ENCODE results near the gene KCTD10. TPM values are rescaled to one million over a fixed set of nuclear protein-coding genes. Genes with fewer than 3 reads are reported as not detected.

KCTD10 gene
- total RNA-seq, 1 experiment from 2014 or later: 55.2 TPM

DNA sequence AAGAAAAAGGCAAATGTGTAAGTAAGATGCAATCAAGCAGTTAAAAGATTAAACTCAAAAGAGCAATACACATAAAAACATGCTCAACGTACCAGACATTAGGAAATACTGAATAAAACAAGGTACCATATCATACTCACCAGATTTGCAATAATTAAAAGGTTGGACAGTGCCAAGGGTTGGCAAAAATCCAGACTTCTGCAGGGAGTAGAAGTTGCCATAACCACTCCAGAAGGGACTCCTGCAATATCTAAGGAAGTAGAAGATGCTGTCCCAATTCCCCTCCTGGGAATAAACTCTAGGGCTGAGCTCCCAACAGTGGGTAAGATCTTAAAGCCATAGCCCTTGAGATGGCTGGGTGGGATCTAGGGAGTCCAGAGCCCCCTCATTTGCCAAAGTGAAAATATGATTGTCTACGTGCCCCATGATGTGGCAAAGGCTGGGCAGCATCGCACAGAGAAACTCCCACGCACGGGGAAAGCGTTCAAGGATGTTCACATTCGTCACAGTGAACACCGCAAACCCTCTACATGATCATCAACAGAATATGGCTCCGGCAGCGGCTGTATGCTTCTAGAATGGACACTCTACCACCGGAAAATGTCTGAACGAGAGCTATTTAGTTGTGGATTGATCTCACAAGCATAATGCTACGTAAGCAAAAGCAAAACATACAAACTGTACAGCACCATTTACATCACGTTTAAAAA lies 12.3 kb downstream of the KCTD10 start:
- ChIA-PET CTCF (no interaction called here), POLR2A (no interaction called here)
- H3K27ac ChIP-seq (ENCODE audit: low read length): peak overlapping the region; percentile 87; the same call in 1 of the 2 replicates
- BruUV-seq (replicated peaks): no TSS peak
- intact Hi-C loops (cut with micrococcal nuclease; ENCODE audit: unreplicated experiment) (no loop called here), in situ Hi-C loops (cut with HindIII; ENCODE audit: low pct_unique_long_range_greater_than_20kb, low sequenced_read_pairs) (no loop called here)
- no peaks in the 10 kb centered on the region for H3K27me3 ChIP-seq (ENCODE audit: control insufficient read depth, insufficient read depth, low read length)
- ATAC-seq: no peak
- peaks cover 37% of the 10 kb centered on the region for H3K4me1 ChIP-seq (ENCODE audit: control insufficient read depth, insufficient read depth, low read length)
- DNase-seq (ENCODE audit: low read depth, low spot score): no peak
- no peak for TF ChIP-seq SIN3A (IDR thresholded peaks at IDR 0.05; ENCODE audit: borderline replicate concordance, insufficient read depth, low read depth, low read length)
- no peak for TF ChIP-seq TCF7L2 (IDR thresholded peaks at IDR 0.05; ENCODE audit: low read depth, low read length)
- TF ChIP-seq, protein P1, sequence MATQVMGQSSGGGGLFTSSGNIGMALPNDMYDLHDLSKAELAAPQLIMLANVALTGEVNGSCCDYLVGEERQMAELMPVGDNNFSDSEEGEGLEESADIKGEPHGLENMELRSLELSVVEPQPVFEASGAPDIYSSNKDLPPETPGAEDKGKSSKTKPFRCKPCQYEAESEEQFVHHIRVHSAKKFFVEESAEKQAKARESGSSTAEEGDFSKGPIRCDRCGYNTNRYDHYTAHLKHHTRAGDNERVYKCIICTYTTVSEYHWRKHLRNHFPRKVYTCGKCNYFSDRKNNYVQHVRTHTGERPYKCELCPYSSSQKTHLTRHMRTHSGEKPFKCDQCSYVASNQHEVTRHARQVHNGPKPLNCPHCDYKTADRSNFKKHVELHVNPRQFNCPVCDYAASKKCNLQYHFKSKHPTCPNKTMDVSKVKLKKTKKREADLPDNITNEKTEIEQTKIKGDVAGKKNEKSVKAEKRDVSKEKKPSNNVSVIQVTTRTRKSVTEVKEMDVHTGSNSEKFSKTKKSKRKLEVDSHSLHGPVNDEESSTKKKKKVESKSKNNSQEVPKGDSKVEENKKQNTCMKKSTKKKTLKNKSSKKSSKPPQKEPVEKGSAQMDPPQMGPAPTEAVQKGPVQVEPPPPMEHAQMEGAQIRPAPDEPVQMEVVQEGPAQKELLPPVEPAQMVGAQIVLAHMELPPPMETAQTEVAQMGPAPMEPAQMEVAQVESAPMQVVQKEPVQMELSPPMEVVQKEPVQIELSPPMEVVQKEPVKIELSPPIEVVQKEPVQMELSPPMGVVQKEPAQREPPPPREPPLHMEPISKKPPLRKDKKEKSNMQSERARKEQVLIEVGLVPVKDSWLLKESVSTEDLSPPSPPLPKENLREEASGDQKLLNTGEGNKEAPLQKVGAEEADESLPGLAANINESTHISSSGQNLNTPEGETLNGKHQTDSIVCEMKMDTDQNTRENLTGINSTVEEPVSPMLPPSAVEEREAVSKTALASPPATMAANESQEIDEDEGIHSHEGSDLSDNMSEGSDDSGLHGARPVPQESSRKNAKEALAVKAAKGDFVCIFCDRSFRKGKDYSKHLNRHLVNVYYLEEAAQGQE (IDR thresholded peaks at IDR 0.05; ENCODE audit: insufficient read depth in 1 of 2, low read depth in 2 of 2, low read length in 1 of 2): no peak
- TF ChIP-seq POLR2AphosphoS5 (IDR thresholded peaks at IDR 0.05; ENCODE audit: low read depth, low read length): no peak
- TF ChIP-seq, protein P2, sequence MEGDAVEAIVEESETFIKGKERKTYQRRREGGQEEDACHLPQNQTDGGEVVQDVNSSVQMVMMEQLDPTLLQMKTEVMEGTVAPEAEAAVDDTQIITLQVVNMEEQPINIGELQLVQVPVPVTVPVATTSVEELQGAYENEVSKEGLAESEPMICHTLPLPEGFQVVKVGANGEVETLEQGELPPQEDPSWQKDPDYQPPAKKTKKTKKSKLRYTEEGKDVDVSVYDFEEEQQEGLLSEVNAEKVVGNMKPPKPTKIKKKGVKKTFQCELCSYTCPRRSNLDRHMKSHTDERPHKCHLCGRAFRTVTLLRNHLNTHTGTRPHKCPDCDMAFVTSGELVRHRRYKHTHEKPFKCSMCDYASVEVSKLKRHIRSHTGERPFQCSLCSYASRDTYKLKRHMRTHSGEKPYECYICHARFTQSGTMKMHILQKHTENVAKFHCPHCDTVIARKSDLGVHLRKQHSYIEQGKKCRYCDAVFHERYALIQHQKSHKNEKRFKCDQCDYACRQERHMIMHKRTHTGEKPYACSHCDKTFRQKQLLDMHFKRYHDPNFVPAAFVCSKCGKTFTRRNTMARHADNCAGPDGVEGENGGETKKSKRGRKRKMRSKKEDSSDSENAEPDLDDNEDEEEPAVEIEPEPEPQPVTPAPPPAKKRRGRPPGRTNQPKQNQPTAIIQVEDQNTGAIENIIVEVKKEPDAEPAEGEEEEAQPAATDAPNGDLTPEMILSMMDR (IDR thresholded peaks at IDR 0.05): no peak
- no peak overlapping the region for H3K4me3 ChIP-seq (ENCODE audit: low read depth in 2 of 2, low read length in 2 of 2)
- H3K36me3 ChIP-seq (ENCODE audit: control insufficient read depth, insufficient read depth, low read length): no peaks in the 10 kb centered on the region; the same call in none of the 2 replicates
- no peaks in the 10 kb centered on the region for H3K9me3 ChIP-seq (ENCODE audit: control insufficient read depth, insufficient read depth, low read depth, low read length)

DNA sequence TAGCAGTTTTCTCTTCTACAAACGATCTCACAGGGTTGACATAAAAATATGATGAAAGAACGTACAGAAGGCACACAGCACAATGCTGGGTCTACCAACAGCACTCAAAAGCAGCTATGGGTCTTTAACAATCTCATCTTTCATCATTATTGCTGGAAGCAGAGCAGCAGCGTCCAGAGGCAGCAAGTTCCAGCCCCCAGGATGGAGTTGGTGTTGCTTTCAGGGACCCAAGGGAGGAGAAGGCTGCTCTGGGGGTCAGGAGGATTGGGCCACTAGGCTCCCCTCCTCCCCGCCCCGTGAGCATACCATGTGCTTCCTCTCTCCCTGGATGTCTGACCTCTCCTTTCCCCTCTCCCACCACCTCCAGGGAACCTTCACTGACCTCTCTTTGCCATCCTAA lies 13.3 kb downstream of the KCTD10 start:
- no peaks in the 10 kb centered on the region for H3K9me3 ChIP-seq (ENCODE audit: control insufficient read depth, insufficient read depth, low read depth, low read length)
- ChIA-PET POLR2A (no interaction called here), CTCF (interaction anchor here (0.5 kb wide), 1 partner anchor 390 kb away, joined by 4 read pairs; no protein-coding TSS in a partner anchor)
- peaks cover 37% of the 10 kb centered on the region for H3K4me1 ChIP-seq (ENCODE audit: control insufficient read depth, insufficient read depth, low read length)
- intact Hi-C loops (cut with micrococcal nuclease; ENCODE audit: unreplicated experiment) (no loop called here), in situ Hi-C loops (cut with HindIII; ENCODE audit: low pct_unique_long_range_greater_than_20kb, low sequenced_read_pairs) (no loop called here)
- BruUV-seq (replicated peaks): no TSS peak
- no peak for DNase-seq (ENCODE audit: low read depth, low spot score)
- peak overlapping the region; percentile 87 for H3K27ac ChIP-seq (ENCODE audit: low read length)
- TF ChIP-seq TCF7L2 (IDR thresholded peaks at IDR 0.05; ENCODE audit: low read depth, low read length): no peak
- no peak for TF ChIP-seq SIN3A (IDR thresholded peaks at IDR 0.05; ENCODE audit: borderline replicate concordance, insufficient read depth, low read depth, low read length)
- TF ChIP-seq, protein P2 (IDR thresholded peaks at IDR 0.05): no peak
- TF ChIP-seq POLR2AphosphoS5 (IDR thresholded peaks at IDR 0.05; ENCODE audit: low read depth, low read length): no peak
- TF ChIP-seq, protein P1 (IDR thresholded peaks at IDR 0.05; ENCODE audit: insufficient read depth in 1 of 2, low read depth in 2 of 2, low read length in 1 of 2): no peak
- H3K4me3 ChIP-seq (ENCODE audit: low read depth in 2 of 2, low read length in 2 of 2): peak overlapping the region in 1 of 2 experiments; percentile 35; a peak in 2 of 4 replicates
- H3K27me3 ChIP-seq (ENCODE audit: control insufficient read depth, insufficient read depth, low read length): no peaks in the 10 kb centered on the region
- ATAC-seq: peak; percentile 6; the same call in 1 of the 2 replicates
- no peaks in the 10 kb centered on the region; the same call in none of the 2 replicates for H3K36me3 ChIP-seq (ENCODE audit: control insufficient read depth, insufficient read depth, low read length)

Measured in Panc1 (cell line).